OCI-LY3 (cell line): ENCODE data around the gene GLDN.

Experiments
- H2AFZ ChIP-seq: fragments of 200-600, 300-600 bp; shearing (Covaris generic); 2 replicates; pipeline ENCODE4 v1.6.0; 2014; ENCODE audit warnings: antibody characterized with exemption, low read depth, low read length
- H3K27ac ChIP-seq: fragments of 200-600, 300-600 bp; sonication (generic); 2 replicates; pipeline ENCODE4 v1.5.1; 2014; ENCODE audit warnings: mild to moderate bottlenecking, low read length, moderate library complexity, mixed read lengths
- H3K27me3 ChIP-seq: fragments of 200-600, 300-600 bp; sonication (generic); 2 replicates; pipeline ENCODE4 v1.6.1; 2014; ENCODE audit warnings: low read depth, low read length, mixed read lengths
- H3K36me3 ChIP-seq: fragments of 200-600, 300-600 bp; sonication (generic); replicated peaks from 2 replicates; pipeline ENCODE3; 2014; ENCODE audit warnings: low read depth, low read length, mixed read lengths
- H3K4me1 ChIP-seq: fragments of 300-600, 200-600 bp; sonication (generic); 2 replicates; pipeline ENCODE4 v1.6.1; 2014; ENCODE audit warnings: low read length, mixed read lengths
- H3K4me2 ChIP-seq: fragments of 200-600, 300-600 bp; sonication (generic); 2 replicates; pipeline ENCODE4 v1.6.1; 2014; ENCODE audit warnings: low read length, mixed read lengths
- H3K4me3 ChIP-seq: fragments of 300-600, 200-600 bp; sonication (generic); 2 replicates; pipeline ENCODE4 v1.5.1; 2014; ENCODE audit warnings: antibody characterized with exemption, mild to moderate bottlenecking, low read length, moderate library complexity
- H3K79me2 ChIP-seq: fragments of 300-600, 200-600 bp; shearing (Covaris generic); 2 replicates; pipeline ENCODE4 v1.6.1; 2014; ENCODE audit warnings: mild to moderate bottlenecking, low read length, mixed read lengths
- H3K9ac ChIP-seq: fragments of 300-600, 200-600 bp; shearing (Covaris generic); 2 replicates; pipeline ENCODE4 v1.6.0; 2014; ENCODE audit warnings: mild to moderate bottlenecking, low read length, moderate library complexity
- H3K9me3 ChIP-seq: fragments of 200-600, 300-600 bp; shearing (Covaris generic); 2 replicates; pipeline ENCODE4 v1.6.1; 2014; ENCODE audit warnings: low read length, mixed read lengths; ENCODE audit not compliant: insufficient read depth
- H4K20me1 ChIP-seq: fragments of 200-600, 300-600 bp; sonication (generic); 2 replicates; pipeline ENCODE4 v1.6.1; 2016; ENCODE audit warnings: low read length, mixed read lengths; ENCODE audit not compliant: insufficient read depth
- CTCF ChIP-seq: fragments of 200-600, 300-600 bp; sonication (generic); IDR thresholded peaks from 2 replicates; pipeline ENCODE4 v1.5.1; 2014; ENCODE audit warnings: antibody characterized with exemption, low read length, low read depth
- EZH2phosphoT487 ChIP-seq: fragments of 200-600 bp; shearing (Covaris generic); IDR thresholded peaks from 2 replicates; pipeline ENCODE4 v1.6.1; 2018; ENCODE audit warnings: antibody characterized with exemption, mixed run types, low read depth

The GLDN gene

GRCh38 chr15:51379390-51379789 is 37.9 kb downstream of the GLDN start:
- Histone ChIP-seq H3K4me1 (peaks cover 11% of the 10 kb centered on the region), H3K27ac (no peak overlapping the region), H3K9ac (no peak overlapping the region), H3K27me3 (no peaks in the 10 kb centered on the region), H3K36me3 (no peaks in the 10 kb centered on the region), H2AFZ (no peak overlapping the region), H3K4me2 (no peak overlapping the region), H3K79me2 (no peaks in the 10 kb centered on the region), H3K9me3 (no peaks in the 10 kb centered on the region), H4K20me1 (no peaks in the 10 kb centered on the region), H3K4me3 (no peak overlapping the region)
- TF ChIP-seq EZH2phosphoT487, result no peak
- no peak for TF ChIP-seq CTCF

GRCh38 chr15:51380999-51381806 is 39.7 kb downstream of the GLDN start:
- Histone ChIP-seq H2AFZ (peak overlapping the region; percentile 85), H3K9me3 (no peaks in the 10 kb centered on the region)

GRCh38 chr15:51382787-51383186 is 41.3 kb downstream of the GLDN start:
- peaks cover 22% of the 10 kb centered on the region for H3K4me1 ChIP-seq
- H4K20me1 ChIP-seq, result no peaks in the 10 kb centered on the region
- H3K27ac ChIP-seq, result no peak overlapping the region
- H3K4me2 ChIP-seq, result no peak overlapping the region
- no peaks in the 10 kb centered on the region; the same call in 1 of the 2 replicates for H3K27me3 ChIP-seq
- no peaks in the 10 kb centered on the region for H3K9me3 ChIP-seq
- no peak overlapping the region for H3K4me3 ChIP-seq
- no peaks in the 10 kb centered on the region for H3K79me2 ChIP-seq
- no peaks in the 10 kb centered on the region for H3K36me3 ChIP-seq
- H3K9ac ChIP-seq, result no peak overlapping the region
- H2AFZ ChIP-seq, result no peak overlapping the region
- TF ChIP-seq CTCF (peak; percentile 60), EZH2phosphoT487 (no peak)

More at GRCh38 chr15:51380999-51381806, 39.7 kb downstream of the GLDN start:
- Histone ChIP-seq H3K4me3 (peak overlapping the region; percentile 53), H3K36me3 (no peaks in the 10 kb centered on the region), H4K20me1 (no peaks in the 10 kb centered on the region), H3K79me2 (no peaks in the 10 kb centered on the region), H3K4me1 (peaks cover 17% of the 10 kb centered on the region), H3K4me2 (peak overlapping the region; percentile 63), H3K9ac (peak overlapping the region; percentile 10; the same call in 1 of the 2 replicates), H3K27ac (no peak overlapping the region), H3K27me3 (no peaks in the 10 kb centered on the region; the same call in 1 of the 2 replicates)
- TF ChIP-seq EZH2phosphoT487, result no peak
- TF ChIP-seq CTCF, result peak; percentile 99

- TF ChIP-seq CTCF, result no peak
- TF ChIP-seq EZH2phosphoT487, result no peak
- no peaks in the 10 kb centered on the region for H3K9me3 ChIP-seq
- H3K4me2 ChIP-seq, result peak overlapping the region; percentile 9; the same call in 1 of the 2 replicates
- no peak overlapping the region for H3K27ac ChIP-seq
- no peaks in the 10 kb centered on the region for H3K79me2 ChIP-seq
- no peak overlapping the region for H3K9ac ChIP-seq
- H3K4me3 ChIP-seq, result no peak overlapping the region
- peaks cover 40% of the 10 kb centered on the region for H3K4me1 ChIP-seq
- no peak overlapping the region for H2AFZ ChIP-seq
- no peaks in the 10 kb centered on the region for H3K36me3 ChIP-seq
- H4K20me1 ChIP-seq, result no peaks in the 10 kb centered on the region
- no peaks in the 10 kb centered on the region; the same call in 1 of the 2 replicates for H3K27me3 ChIP-seq
Measured at GRCh38 chr15:51386029-51386428, 44.6 kb downstream of the GLDN start.
